GM12878 (cell line): ENCODE measurements around the gene KCNAB3. TPM values are rescaled to one million over a fixed set of nuclear protein-coding genes. Genes with fewer than 3 reads are reported as not detected.
A peak's percentile ranks its signal among the peaks of the same experiment; 100 is the strongest.

Source experiments
- ATF7 ChIP-seq: fragments of 450-650 bp; IDR thresholded peaks from 2 replicates; pipeline ENCODE4 v1.6.1; 2016; ENCODE audit warnings: low read depth, mild to moderate bottlenecking
- GABPA ChIP-seq: IDR thresholded peaks from 2 replicates; pipeline ENCODE4 v1.6.1; 2014; ENCODE audit warnings: antibody characterized with exemption, low read depth, mild to moderate bottlenecking, inconsistent platforms
- IKZF1 ChIP-seq: fragments of 450-650 bp; conservative IDR thresholded peaks from 2 replicates; pipeline ENCODE4 v1.6.1; 2017; ENCODE audit warnings: antibody characterized with exemption, mild to moderate bottlenecking
- IKZF2 ChIP-seq, 2 experiments: fragments of 450-650 bp; IDR thresholded peaks; 2 replicates each; pipeline ENCODE4 v1.6.1; 2017; ENCODE audit warnings: mild to moderate bottlenecking in 2 of 2, moderate library complexity in 2 of 2
- IRF4 ChIP-seq: IDR thresholded peaks from 2 replicates; pipeline ENCODE4 v1.6.1; 2011; ENCODE audit warnings: low read depth, low read length
- MLLT1 ChIP-seq: fragments of 450-650 bp; IDR thresholded peaks from 2 replicates; pipeline ENCODE4 v1.6.1; 2016; ENCODE audit warnings: mild to moderate bottlenecking
- MTA2 ChIP-seq: fragments of 450-650 bp; IDR thresholded peaks from 2 replicates; pipeline ENCODE4 v1.6.1; 2016; ENCODE audit warnings: low read depth, mild to moderate bottlenecking, moderate library complexity
- MYB ChIP-seq: fragments of 150-350 bp; IDR thresholded peaks from 2 replicates; pipeline ENCODE4 v1.6.1; 2014; ENCODE audit warnings: mild to moderate bottlenecking, low read depth, low read length, borderline replicate concordance
- NBN ChIP-seq: fragments of 450-650 bp; IDR thresholded peaks from 2 replicates; pipeline ENCODE4 v1.6.1; 2016
- NRF1 ChIP-seq: conservative IDR thresholded peaks from 2 replicates; pipeline ENCODE4 v1.6.1; 2011; ENCODE audit warnings: mild to moderate bottlenecking, low read depth, low read length, improper control_type of control experiment
- PAX8 ChIP-seq: fragments of 450-650 bp; IDR thresholded peaks from 2 replicates; pipeline ENCODE4 v1.6.1; 2017; ENCODE audit warnings: mild to moderate bottlenecking, moderate library complexity
- PKNOX1 ChIP-seq: fragments of 450-650 bp; IDR thresholded peaks from 2 replicates; pipeline ENCODE4 v1.6.1; 2016; ENCODE audit warnings: mild to moderate bottlenecking
- POLR2AphosphoS5 ChIP-seq: IDR thresholded peaks from 2 replicates; pipeline ENCODE4 v1.6.1; 2011; ENCODE audit warnings: mild to moderate bottlenecking, low read length, inconsistent platforms
- RAD51 ChIP-seq: fragments of 450-650 bp; IDR thresholded peaks from 2 replicates; pipeline ENCODE4 v1.6.1; 2016; ENCODE audit warnings: moderate library complexity, mild to moderate bottlenecking, inconsistent platforms
- SIN3A ChIP-seq: IDR thresholded peaks from 2 replicates; pipeline ENCODE4 v1.6.1; 2012; ENCODE audit warnings: low read depth, low read length, improper control_type of control experiment
- SPI1 ChIP-seq: IDR thresholded peaks from 2 replicates; pipeline ENCODE4 v1.6.1; 2011; ENCODE audit warnings: low read depth, mild to moderate bottlenecking, low read length, moderate library complexity, borderline replicate concordance; ENCODE audit not compliant: insufficient read depth
- SUPT20H ChIP-seq: IDR thresholded peaks from 2 replicates; pipeline ENCODE4 v1.6.1; 2011; ENCODE audit warnings: low read depth, mild to moderate bottlenecking, low read length, moderate library complexity, borderline replicate concordance; ENCODE audit not compliant: control insufficient read depth
- ZNF24 ChIP-seq: fragments of 450-650 bp; IDR thresholded peaks from 2 replicates; pipeline ENCODE4 v1.6.1; 2017; ENCODE audit warnings: antibody characterized with exemption, mild to moderate bottlenecking
- polyA plus RNA-seq, 11 experiments: library from polyadenylated mRNA; depleted of rRNA in 4 of 11; unstranded in 6 of 11; stranded (reverse) in 5 of 11; fragments of >200 nt; fragmentation: Nextera tagmentation in 4 of 11; fragmentation: Illumina TruSeq in 1 of 11; extraction: Ambion mirVana in 4 of 11; extraction: Trizol in 1 of 11; gene quantifications; 1 replicate in 1 of 11; 2 replicates in 10 of 11; pipeline versions ENCODE4 v1.2.1 to v1.2.3, GENCODE V29; 2011 to 2016; ENCODE audit warnings: inconsistent platforms in 2 of 11, missing spikeins in 2 of 11, low read depth in 1 of 11
- total RNA-seq, 4 experiments: library from RNA; depleted of rRNA in 3 of 4; stranded (reverse); fragments of >200 nt in 3 of 4; fragmentation: Illumina TruSeq in 1 of 4; extraction: Trizol in 1 of 4; gene quantifications; 2 replicates each; pipeline versions ENCODE4 v1.2.1 to v1.2.3, GENCODE V29; 2013 to 2021

Gene KCNAB3
- total and polyA plus RNA-seq, 10 of the 15 experiments (the other 5 are each of a cell fraction or from before 2014, with no cell fraction given) = 0.22 to 7.9 (median 1.8) TPM

GRCh38 chr17:7880076-7880868 lies 49.4 kb downstream of the KCNAB3 start (continued):
- TF ChIP-seq SPI1 = peak; percentile 56; the same call in 1 of the 2 replicates
- no peak for TF ChIP-seq POLR2AphosphoS5
- TF ChIP-seq MLLT1 = peak; percentile 39; the same call in 1 of the 2 replicates
- TF ChIP-seq PKNOX1 = peak; percentile 36; the same call in 1 of the 2 replicates
- 0 out of 2 replicates have a peak, but pooled peaks have one; percentile 33 for TF ChIP-seq IKZF1
- TF ChIP-seq PAX8 = no peak
- TF ChIP-seq NRF1 = no peak
- no peak for TF ChIP-seq GABPA
- TF ChIP-seq ATF7 = 0 out of 2 replicates have a peak, but pooled peaks have one; percentile 19
- TF ChIP-seq NBN = peak; percentile 83
- no peak for TF ChIP-seq SIN3A
- no peak for TF ChIP-seq SUPT20H
- peak; percentile 79 to 87; a peak in 3 of 4 replicates for TF ChIP-seq IKZF2 (IDR thresholded peaks at IDR 0.05)
- TF ChIP-seq MTA2 = peak; percentile 56; the same call in 1 of the 2 replicates
- TF ChIP-seq RAD51 = 0 out of 2 replicates have a peak, but pooled peaks have one; percentile 29
- no peak for TF ChIP-seq ZNF24
- TF ChIP-seq MYB = no peak
- TF ChIP-seq IRF4 = no peak
